ENCODE measurements around the gene HSPA1L.
A peak's percentile ranks its signal among the peaks of the same experiment; 100 is the strongest.

HSPA1L gene

GRCh38 chr6:31776989-31777666 is 38.0 kb downstream of the HSPA1L start, which contains the start of gene VWA7 (continued):
- TF ChIP-seq ZNF837 (tag by site-specific recombination; IDR thresholded peaks at IDR 0.05): no peak
- no peak for TF ChIP-seq GFI1B (tag by site-specific recombination; IDR thresholded peaks at IDR 0.05)
- TF ChIP-seq ZBTB6 (tag by site-specific recombination; IDR thresholded peaks at IDR 0.05): peak; percentile 73
- no peak for TF ChIP-seq ZNF19 (tag by site-specific recombination; IDR thresholded peaks at IDR 0.05; ENCODE audit: low read depth)
- 0 out of 2 replicates have a peak, but pooled peaks have one; percentile 56 for TF ChIP-seq ZNF214 (tag by site-specific recombination; IDR thresholded peaks at IDR 0.05; ENCODE audit: borderline replicate concordance)
- TF ChIP-seq GLI2 (tag by site-specific recombination; IDR thresholded peaks at IDR 0.05; ENCODE audit: borderline replicate concordance, low read depth): no peak
- TF ChIP-seq ZNF311 (tag by site-specific recombination; IDR thresholded peaks at IDR 0.05; ENCODE audit: borderline replicate concordance): peak; percentile 90
- peak; percentile 98 for TF ChIP-seq ZNF544 (tag by site-specific recombination; IDR thresholded peaks at IDR 0.05)
- peak; percentile 76 for TF ChIP-seq ZNF501 (tag by site-specific recombination; IDR thresholded peaks at IDR 0.05)
- no peak for TF ChIP-seq ZFP3 (tag by site-specific recombination; IDR thresholded peaks at IDR 0.05; ENCODE audit: low read depth)
- peak; percentile 82; the same call in 1 of the 2 replicates for TF ChIP-seq ZFP69B (tag by site-specific recombination; IDR thresholded peaks at IDR 0.05)
- no peak for TF ChIP-seq ZNF777 (tag by site-specific recombination; IDR thresholded peaks at IDR 0.05; ENCODE audit: borderline replicate concordance)
- no peak for TF ChIP-seq ZNF138 (tag by site-specific recombination; IDR thresholded peaks at IDR 0.05; ENCODE audit: borderline replicate concordance)
- no peak for TF ChIP-seq ZNF202 (tag by site-specific recombination; IDR thresholded peaks at IDR 0.05; ENCODE audit: borderline replicate concordance)
- peak; percentile 99 for TF ChIP-seq ZNF398 (tag by site-specific recombination; IDR thresholded peaks at IDR 0.05)
- TF ChIP-seq OVOL3 (tag by site-specific recombination; IDR thresholded peaks at IDR 0.05): no peak
- peak; percentile 95 for TF ChIP-seq ZIC2 (tag by site-specific recombination; IDR thresholded peaks at IDR 0.05)
- peak; percentile 97 for TF ChIP-seq ZNF112 (tag by site-specific recombination; IDR thresholded peaks at IDR 0.05)
- peak; percentile 95 for TF ChIP-seq ZBTB17 (tag by site-specific recombination; IDR thresholded peaks at IDR 0.05)
- TF ChIP-seq ZNF394 (tag by site-specific recombination; IDR thresholded peaks at IDR 0.05; ENCODE audit: borderline replicate concordance): peak; percentile 71
- no peak for TF ChIP-seq ZNF670 (tag by site-specific recombination; IDR thresholded peaks at IDR 0.05; ENCODE audit: low read depth)
- TF ChIP-seq ZNF560 (tag by site-specific recombination; IDR thresholded peaks at IDR 0.05; ENCODE audit: borderline replicate concordance): no peak
- TF ChIP-seq ZNF37A (tag by site-specific recombination; IDR thresholded peaks at IDR 0.05): peak; percentile 93
- TF ChIP-seq SP7 (tag by site-specific recombination; IDR thresholded peaks at IDR 0.05): peak; percentile 99
- TF ChIP-seq ZNF266 (tag by site-specific recombination; IDR thresholded peaks at IDR 0.05; ENCODE audit: low read depth): no peak
- no peak for TF ChIP-seq ZNF548 (tag by site-specific recombination; IDR thresholded peaks at IDR 0.05)
- 0 out of 2 replicates have a peak, but pooled peaks have one; percentile 20 for TF ChIP-seq HOXD13 (CRISPR knock-in tag; IDR thresholded peaks at IDR 0.05; ENCODE audit: borderline replicate concordance)
- TF ChIP-seq ZNF624 (tag by site-specific recombination; IDR thresholded peaks at IDR 0.05): peak; percentile 91
- TF ChIP-seq ZNF792 (tag by site-specific recombination; IDR thresholded peaks at IDR 0.05): 0 out of 2 replicates have a peak, but pooled peaks have one; percentile 49
- peak; percentile 93 for TF ChIP-seq GLI4 (tag by site-specific recombination; IDR thresholded peaks at IDR 0.05)
- TF ChIP-seq KLF16 (tag by site-specific recombination; IDR thresholded peaks at IDR 0.05): peak; percentile 88
- TF ChIP-seq ZNF274 (IDR thresholded peaks at IDR 0.05; ENCODE audit: low read length): no peak
- TF ChIP-seq ZNF274 (tag by site-specific recombination; IDR thresholded peaks at IDR 0.05; ENCODE audit: borderline replicate concordance): no peak
- TF ChIP-seq ZNF433 (tag by site-specific recombination; IDR thresholded peaks at IDR 0.05; ENCODE audit: low read depth): no peak
- no peak for TF ChIP-seq ZNF16 (tag by site-specific recombination; IDR thresholded peaks at IDR 0.05; ENCODE audit: low read depth)
- peak; percentile 89 for TF ChIP-seq ZBTB48 (tag by site-specific recombination; IDR thresholded peaks at IDR 0.05)
- no peak for TF ChIP-seq BCL11B (tag by site-specific recombination; IDR thresholded peaks at IDR 0.05; ENCODE audit: low read depth)
- TF ChIP-seq AEBP2 (tag by site-specific recombination; IDR thresholded peaks at IDR 0.05; ENCODE audit: borderline replicate concordance): no peak
- TF ChIP-seq SETDB1 (IDR thresholded peaks at IDR 0.05; ENCODE audit: insufficient read length, low read length): no peak

All from HEK293 (cell line).